ENCODE data around the gene ZNF268.

DNA sequence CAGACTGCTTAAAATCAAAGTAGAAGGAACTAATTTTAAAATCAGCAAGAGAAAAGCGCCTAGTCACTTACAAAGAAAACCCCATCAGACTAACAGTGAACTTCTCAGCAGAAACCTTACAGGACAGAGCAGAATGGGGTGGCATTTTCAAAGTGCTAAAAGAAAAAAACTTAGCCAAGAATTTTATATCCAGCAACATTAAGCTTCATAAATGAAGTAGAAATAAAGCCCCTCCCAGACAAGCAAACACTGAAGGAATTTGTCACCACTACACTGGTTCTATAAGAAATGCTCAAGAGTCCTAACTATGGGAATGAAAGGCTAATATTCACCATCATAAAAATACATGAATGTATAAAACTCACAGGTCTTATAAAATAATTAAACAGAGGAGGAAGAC lies 6.4 kb upstream of the ZNF268 start:
- TF ChIP-seq, protein P1, sequence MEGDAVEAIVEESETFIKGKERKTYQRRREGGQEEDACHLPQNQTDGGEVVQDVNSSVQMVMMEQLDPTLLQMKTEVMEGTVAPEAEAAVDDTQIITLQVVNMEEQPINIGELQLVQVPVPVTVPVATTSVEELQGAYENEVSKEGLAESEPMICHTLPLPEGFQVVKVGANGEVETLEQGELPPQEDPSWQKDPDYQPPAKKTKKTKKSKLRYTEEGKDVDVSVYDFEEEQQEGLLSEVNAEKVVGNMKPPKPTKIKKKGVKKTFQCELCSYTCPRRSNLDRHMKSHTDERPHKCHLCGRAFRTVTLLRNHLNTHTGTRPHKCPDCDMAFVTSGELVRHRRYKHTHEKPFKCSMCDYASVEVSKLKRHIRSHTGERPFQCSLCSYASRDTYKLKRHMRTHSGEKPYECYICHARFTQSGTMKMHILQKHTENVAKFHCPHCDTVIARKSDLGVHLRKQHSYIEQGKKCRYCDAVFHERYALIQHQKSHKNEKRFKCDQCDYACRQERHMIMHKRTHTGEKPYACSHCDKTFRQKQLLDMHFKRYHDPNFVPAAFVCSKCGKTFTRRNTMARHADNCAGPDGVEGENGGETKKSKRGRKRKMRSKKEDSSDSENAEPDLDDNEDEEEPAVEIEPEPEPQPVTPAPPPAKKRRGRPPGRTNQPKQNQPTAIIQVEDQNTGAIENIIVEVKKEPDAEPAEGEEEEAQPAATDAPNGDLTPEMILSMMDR (IDR thresholded peaks at IDR 0.05) = no peak
- no peak for TF ChIP-seq SIN3A (IDR thresholded peaks at IDR 0.05; ENCODE audit: borderline replicate concordance, insufficient read depth, low read depth, low read length)
- no peak for TF ChIP-seq POLR2AphosphoS5 (IDR thresholded peaks at IDR 0.05; ENCODE audit: low read depth, low read length)
- no peak for TF ChIP-seq REST (IDR thresholded peaks at IDR 0.05; ENCODE audit: insufficient read depth in 1 of 2, low read depth in 2 of 2, low read length in 1 of 2)
